NCI-H526 (cell line): ENCODE results near the gene HOXA2.

Experiments used
- DNase-seq, 2 experiments: peaks; one replicate each; lab custom pipeline; 2025; lab: John Stamatoyannopoulos, UW

The HOXA2 gene

GRCh38 chr7:27098578-27099451 lies 3.7 kb downstream of the HOXA2 start:
- DNase-seq: peak in 1 of 2 experiments; percentile 85

GRCh38 chr7:27097686-27098577 lies 4.6 kb downstream of the HOXA2 start:
- DNase-seq: peak in 1 of 2 experiments; percentile 64

DNA sequence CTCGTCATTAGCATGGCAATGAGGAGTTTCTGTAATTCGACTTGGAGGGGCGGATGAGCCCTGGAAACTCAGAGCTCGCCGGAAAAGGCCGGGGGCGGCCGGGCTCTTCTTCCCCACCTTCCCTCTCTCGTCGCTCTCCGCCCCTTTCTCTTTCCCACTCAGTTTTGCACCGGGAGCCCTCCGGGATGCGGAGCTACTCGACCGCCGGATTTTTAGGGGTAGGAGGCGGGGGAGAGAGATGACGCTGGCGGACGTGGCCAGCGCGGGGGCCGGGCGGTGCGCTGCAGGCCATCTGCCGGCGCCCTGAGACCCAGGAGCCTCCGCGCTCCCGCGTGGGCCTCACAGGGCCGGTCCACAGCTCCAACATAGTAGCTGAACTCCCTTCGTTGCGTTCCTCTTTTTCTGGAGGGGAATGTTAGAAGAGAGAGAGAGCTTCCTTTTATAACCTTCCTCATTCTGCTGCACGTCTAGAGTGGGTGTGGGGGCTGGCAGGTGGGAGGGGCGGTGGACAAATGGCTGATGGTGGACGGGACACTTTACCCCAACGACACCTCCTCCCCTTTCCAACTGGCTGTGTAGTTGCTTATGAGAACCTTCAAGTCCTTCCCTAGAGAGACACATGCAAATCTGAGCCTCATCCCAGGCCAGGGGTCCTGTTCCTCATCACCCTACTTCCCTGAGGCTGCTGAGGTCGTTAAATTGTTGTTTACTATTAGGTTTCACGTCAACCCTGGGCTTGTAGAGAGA lies 5.5 kb downstream of the HOXA2 start:
- DNase-seq: peak; percentile 94

GRCh38 chr7:27095897-27096767 lies 6.4 kb downstream of the HOXA2 start, which contains the start of gene HOXA1:
HOXA1 (minus strand) TSS chr7:27096000; CDS start chr7:27095912, 88 bp downstream.
- DNase-seq: peak; percentile 91 to 98

DNA sequence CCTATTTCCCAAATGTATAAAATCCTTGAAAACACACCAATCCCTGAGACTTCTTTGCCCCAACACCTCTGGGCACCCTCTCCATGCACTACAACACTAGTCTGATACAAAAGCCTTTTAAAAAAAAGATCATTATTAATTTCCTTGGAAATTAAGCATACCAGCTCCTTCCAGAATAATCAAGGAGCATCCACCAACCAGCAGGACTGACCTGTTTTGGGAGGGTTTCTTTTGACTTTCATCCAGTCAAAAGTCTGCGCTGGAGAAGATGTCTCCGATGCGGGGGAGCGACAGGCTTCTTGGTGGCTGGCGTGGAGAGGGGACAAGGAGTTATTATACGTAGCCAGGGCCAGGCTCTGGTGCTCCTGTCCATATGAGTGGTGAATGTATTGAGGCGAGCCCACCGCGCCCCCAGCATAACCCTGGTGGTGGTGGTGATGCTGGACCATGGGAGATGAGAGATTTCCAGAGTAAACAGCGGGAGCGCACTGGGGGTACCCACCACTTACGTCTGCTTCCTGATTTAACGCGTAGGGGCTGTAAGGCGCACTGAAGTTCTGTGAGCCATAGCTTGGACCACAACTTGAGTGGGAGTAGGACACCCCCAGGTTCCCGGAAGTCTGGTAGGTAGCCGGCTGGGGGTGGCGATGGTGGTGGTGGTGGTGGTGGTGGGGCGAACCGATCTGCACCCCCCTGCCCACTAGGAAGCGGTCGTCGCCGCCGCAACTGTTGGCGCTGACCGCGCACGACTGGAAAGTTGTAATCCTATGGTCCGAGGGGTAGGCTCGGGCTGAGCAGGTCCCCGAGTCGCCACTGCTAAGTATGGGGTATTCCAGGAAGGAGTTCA lies 7.2 kb downstream of the HOXA2 start:
- DNase-seq: peak in 1 of 2 experiments; percentile 69

GRCh38 chr7:27094304-27095049 lies 8.0 kb downstream of the HOXA2 start:
- no peak for DNase-seq

DNA sequence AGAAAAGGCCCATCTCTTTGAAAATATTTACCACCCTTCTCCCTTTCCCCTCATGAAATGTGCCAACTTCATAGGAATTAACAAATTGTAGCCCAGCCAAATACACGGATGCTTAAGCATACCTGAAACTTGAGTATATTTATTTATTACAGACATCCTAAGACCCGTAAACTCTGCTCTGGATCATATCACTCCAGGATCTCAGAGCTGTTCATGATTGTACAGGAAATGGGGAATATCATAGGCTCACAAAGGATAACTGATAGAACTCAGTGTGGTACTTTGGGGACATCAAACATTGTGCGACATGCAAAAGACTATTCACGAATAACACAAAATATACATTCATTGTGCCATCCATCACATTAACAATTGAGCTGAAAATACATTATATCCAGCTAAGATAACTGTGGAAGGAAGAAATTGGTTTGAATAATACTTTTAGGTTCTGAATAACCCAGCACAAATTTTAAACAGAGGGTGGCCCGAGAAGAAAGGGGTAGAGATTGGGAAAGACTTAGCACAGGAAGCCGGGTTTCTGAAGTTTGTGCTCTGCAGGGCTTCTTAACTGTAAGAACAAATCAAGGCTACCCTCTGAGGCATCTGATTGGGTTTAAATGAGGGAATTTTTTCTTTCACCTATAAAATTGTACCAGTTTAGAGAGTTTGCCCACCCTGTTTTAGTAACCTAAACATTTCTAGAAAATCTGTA lies 9.1 kb downstream of the HOXA2 start:
- DNase-seq: no peak

- no peak for DNase-seq
Observed at GRCh38 chr7:27092819-27093110, 9.7 kb downstream of the HOXA2 start.

DNA sequence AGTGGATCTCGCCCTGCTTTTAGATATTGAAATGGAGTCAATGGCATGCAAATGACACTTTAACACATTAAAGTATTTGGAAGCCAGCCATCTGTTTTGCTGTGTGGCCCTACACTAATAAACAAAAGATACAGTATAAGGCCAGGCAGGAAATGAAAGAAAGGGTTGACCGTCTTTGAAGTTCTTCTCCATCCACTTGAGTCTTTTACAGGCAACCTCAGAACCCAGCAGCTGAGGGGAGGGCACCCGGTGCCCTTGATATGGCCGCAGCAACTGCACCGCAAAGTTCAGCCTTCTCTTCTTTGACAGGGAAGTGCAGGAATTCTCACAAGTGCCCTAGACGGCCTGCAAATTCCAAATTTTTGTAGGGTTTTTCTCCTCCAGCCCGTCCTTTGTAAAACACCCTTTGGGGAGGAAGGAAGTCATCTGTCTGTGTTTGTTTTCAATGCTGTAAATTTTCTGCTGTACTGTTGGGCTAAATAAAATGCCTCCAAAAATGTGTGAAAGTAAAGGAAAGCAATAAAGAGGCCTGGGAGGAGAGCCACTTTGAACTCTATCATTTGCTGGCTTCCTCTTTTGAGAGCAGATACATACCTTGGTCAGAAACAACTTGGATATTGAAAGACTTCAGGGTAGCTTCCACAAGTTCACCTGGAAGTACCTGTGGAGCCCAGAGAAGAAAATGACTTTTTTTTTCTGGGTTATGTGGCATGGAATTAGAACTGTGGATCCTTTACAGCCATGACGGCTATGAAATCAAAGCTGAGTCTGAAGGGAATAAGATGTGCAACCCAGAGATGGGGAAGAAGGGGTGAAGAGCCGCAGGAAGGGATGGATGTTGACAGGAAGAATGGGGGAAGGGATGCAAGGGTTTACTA lies 10.3 kb downstream of the HOXA2 start:
- peak in 1 of 2 experiments; percentile 14 for DNase-seq

DNA sequence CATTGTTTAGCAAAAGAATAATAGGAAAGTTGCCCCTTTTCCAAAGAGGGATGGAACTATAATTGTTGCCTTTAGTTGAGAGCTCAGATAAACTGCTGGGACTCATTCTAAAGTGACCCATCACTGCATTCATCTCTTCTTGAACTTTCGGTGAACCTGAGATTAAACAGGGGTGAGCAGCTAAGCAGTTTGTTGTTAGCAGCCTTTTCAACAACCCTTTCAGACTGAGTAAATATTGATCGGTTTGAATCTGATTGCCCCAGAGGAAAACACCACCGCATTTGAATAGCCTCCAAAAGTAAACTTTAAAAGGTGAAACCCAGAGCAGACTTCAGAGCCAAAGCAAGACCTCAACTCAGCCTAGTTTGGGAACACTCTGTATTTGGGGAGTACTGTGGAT lies 11.4 kb downstream of the HOXA2 start:
- peak in 1 of 2 experiments; percentile 6 for DNase-seq

DNA sequence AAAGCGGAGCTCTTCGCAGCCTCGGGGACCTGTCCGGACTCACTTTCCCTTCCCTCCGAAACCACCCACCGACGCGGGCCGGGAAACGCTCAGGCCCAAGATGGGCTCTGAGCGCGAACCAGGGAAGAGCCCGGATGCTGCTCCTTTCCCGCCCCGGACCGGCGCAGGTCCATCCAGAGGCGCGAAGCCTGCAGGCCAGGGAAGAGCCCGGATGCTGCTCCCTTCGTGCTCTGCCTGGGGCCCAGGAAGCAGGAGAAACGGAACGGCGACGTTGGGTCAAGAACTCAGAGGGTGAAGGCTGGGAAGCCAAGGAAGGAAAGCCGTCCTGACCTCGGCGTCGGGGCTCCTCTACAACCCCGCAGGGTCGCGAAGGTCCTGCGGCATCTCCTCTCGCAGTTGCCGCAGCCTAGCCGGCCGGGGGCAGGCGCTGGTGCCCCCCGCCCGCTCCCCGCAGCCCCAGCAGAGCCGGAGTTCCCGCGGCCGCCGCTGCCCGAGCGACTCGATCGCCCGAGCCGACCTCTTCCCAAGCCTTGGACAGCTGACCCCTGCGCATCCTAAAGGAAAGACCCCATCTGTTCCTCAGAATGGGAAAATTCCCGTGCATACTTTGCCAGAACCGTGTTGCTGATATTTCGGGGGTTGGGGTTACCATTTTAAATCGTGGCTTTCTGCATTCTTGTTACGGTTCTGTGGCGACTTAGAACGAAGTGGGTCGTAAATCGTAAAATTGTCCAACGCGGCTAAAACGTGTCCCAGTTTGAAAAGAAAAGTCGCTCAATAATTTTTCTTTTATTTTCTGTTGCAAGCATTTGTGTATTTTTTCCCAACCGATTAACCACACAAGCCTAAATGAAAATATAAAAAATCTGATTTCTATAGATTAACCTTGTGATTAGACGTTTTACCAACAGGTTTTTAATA lies 14.2 kb downstream of the HOXA2 start:
- DNase-seq: no peak

GRCh38 chr7:27083646-27084045 lies 18.8 kb downstream of the HOXA2 start:
- no peak for DNase-seq

GRCh38 chr7:27082171-27082570 lies 20.3 kb downstream of the HOXA2 start:
- no peak for DNase-seq

DNA sequence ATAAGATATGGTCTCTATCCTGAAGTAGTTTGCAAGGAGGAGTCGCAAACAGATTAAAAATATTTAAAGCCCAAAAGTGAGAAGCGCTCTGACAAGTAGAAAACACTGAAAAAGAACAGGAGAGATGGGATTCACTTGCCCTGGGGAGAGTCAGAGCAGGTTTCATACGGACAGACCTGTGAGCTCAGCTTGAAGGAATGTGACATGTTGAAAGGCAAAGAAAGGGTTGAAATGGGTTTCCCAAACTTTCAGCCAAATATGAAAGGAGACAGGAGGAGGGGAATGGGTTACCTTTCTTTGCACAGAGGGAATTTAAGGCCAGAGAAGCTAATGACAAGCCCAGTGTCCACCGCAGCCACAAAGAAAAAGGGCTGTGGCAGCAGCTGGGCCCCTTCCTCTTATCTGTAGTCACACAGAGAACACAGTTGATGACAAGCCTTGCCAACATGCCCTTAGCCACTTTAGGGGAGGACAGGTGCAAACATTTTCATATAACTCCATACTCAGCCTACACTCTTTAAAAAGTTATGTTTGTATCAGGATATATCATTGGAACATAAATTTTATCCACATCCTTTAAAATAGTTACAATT lies 21.5 kb downstream of the HOXA2 start:
- no peak for DNase-seq

GRCh38 chr7:27079234-27079975 lies 23.1 kb downstream of the HOXA2 start:
- DNase-seq: no peak
